Endothelial cell (in vitro differentiated cells): Measurements from ENCODE around the gene CPT1A. TPM values are rescaled to one million over a fixed set of nuclear protein-coding genes. Genes with fewer than 3 reads are reported as not detected.

Experiments
- DNase-seq: peaks from one replicate; pipeline ENCODE4 v3.0.0; 2021; ENCODE audit warnings: low spot score
- H3K27ac Mint-ChIP-seq: one replicate; pipeline ENCODE4 v1.8.0; 2021; ENCODE audit warnings: mixed read lengths, inconsistent platforms; ENCODE audit not compliant: unreplicated experiment
- H3K27me3 Mint-ChIP-seq: one replicate; pipeline ENCODE4 v1.8.0; 2021; ENCODE audit warnings: mild to moderate bottlenecking, moderate library complexity, mixed read lengths, inconsistent platforms; ENCODE audit not compliant: unreplicated experiment
- H3K36me3 Mint-ChIP-seq: one replicate; pipeline ENCODE4 v1.8.0; 2021; ENCODE audit warnings: mild to moderate bottlenecking, low read depth, mixed read lengths, inconsistent platforms; ENCODE audit not compliant: unreplicated experiment
- H3K4me1 Mint-ChIP-seq: one replicate; pipeline ENCODE4 v1.8.0; 2021; ENCODE audit warnings: mild to moderate bottlenecking, mixed read lengths, inconsistent platforms; ENCODE audit not compliant: unreplicated experiment
- H3K4me3 Mint-ChIP-seq: one replicate; pipeline ENCODE4 v1.8.0; 2021; ENCODE audit warnings: mild to moderate bottlenecking, mixed read lengths, inconsistent platforms; ENCODE audit not compliant: unreplicated experiment
- H3K9me3 Mint-ChIP-seq: one replicate; pipeline ENCODE4 v1.8.0; 2021; ENCODE audit warnings: mixed read lengths, inconsistent platforms; ENCODE audit not compliant: unreplicated experiment
- CTCF ChIP-seq: fragments of 200-600 bp; sonication (generic); IDR thresholded peaks from one replicate; pipeline ENCODE4 v1.5.0; 2021; ENCODE audit warnings: antibody characterized with exemption; ENCODE audit not compliant: unreplicated experiment
- total RNA-seq: library from RNA; stranded (reverse); fragmentation: NEBNext Ultra II Directional; extraction: Animal tissue kit (Norgen Biotek cat#: 25700); gene quantifications from one replicate; pipeline ENCODE4 v1.2.1, GENCODE V29; 2021; ENCODE audit not compliant: unreplicated experiment

The CPT1A gene
- total RNA-seq, 1 donor from 2014 or later, result 0.36 TPM

DNA sequence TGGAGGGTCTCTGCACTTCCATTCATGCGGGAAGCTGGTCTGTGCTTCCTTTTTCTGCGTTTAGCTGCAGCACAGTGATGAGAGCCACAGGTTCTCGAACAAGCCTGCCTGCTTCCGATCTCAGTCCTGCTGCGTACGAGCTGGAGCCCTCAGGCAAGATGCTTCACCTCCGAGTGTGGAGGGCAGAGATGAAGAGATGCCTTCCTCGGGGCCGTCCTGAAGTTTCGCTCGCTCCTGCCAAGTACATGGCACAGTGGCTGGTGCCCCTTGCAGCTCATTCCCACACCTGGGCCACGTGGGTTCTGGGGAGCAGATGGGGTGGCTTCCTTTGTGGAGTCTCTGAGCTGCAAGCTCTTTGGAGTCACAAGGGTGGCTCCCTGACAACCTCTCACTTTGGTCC lies 70.9 kb downstream of the CPT1A start:
- Mint-ChIP-seq H3K9me3 (no peaks in the 10 kb centered on the region), H3K4me3 (no peak overlapping the region), H3K27me3 (peaks cover 5% of the 10 kb centered on the region), H3K4me1 (no peaks in the 10 kb centered on the region), H3K27ac (no peak overlapping the region), H3K36me3 (no peaks in the 10 kb centered on the region)
- DNase-seq, result no peak
- TF ChIP-seq CTCF, result no peak

GRCh38 chr11:68767672-68768071 lies 74.0 kb downstream of the CPT1A start:
- H3K27ac Mint-ChIP-seq, result no peak overlapping the region

GRCh38 chr11:68766786-68767185 lies 74.9 kb downstream of the CPT1A start:
- Mint-ChIP-seq H3K27me3 (peaks cover 5% of the 10 kb centered on the region), H3K4me3 (no peak overlapping the region), H3K4me1 (peaks cover 6% of the 10 kb centered on the region), H3K36me3 (no peaks in the 10 kb centered on the region), H3K9me3 (no peaks in the 10 kb centered on the region), H3K27ac (no peak overlapping the region)
- DNase-seq, result no peak
- TF ChIP-seq CTCF, result no peak

More at GRCh38 chr11:68767672-68768071, 74.0 kb downstream of the CPT1A start:
- peaks cover 5% of the 10 kb centered on the region for H3K27me3 Mint-ChIP-seq
- no peaks in the 10 kb centered on the region for H3K9me3 Mint-ChIP-seq
- H3K36me3 Mint-ChIP-seq, result no peaks in the 10 kb centered on the region
- H3K4me1 Mint-ChIP-seq, result peaks cover 6% of the 10 kb centered on the region
- DNase-seq, result no peak
- TF ChIP-seq CTCF, result no peak
- H3K4me3 Mint-ChIP-seq, result no peak overlapping the region

GRCh38 chr11:68764746-68765145 lies 77.0 kb downstream of the CPT1A start:
- no peak overlapping the region for H3K27ac Mint-ChIP-seq
- H3K27me3 Mint-ChIP-seq, result peaks cover 2% of the 10 kb centered on the region
- H3K9me3 Mint-ChIP-seq, result no peaks in the 10 kb centered on the region

More at GRCh38 chr11:68764746-68765145, 77.0 kb downstream of the CPT1A start:
- no peak for DNase-seq
- H3K36me3 Mint-ChIP-seq, result no peaks in the 10 kb centered on the region
- H3K4me1 Mint-ChIP-seq, result peaks cover 6% of the 10 kb centered on the region
- H3K4me3 Mint-ChIP-seq, result no peak overlapping the region
- no peak for TF ChIP-seq CTCF
